Ishikawa (cell line): ENCODE data around the gene P2RY14.

Experiments
- CEBPB ChIP-seq: IDR thresholded peaks from 2 replicates; pipeline ENCODE4 v1.6.1; 2012
- CREB1 ChIP-seq: IDR thresholded peaks from 2 replicates; pipeline ENCODE4 v1.6.1; 2012; ENCODE audit warnings: low read depth
- EGR1 ChIP-seq: IDR thresholded peaks from 2 replicates; pipeline ENCODE4 v1.6.1; 2012
- EP300 ChIP-seq: IDR thresholded peaks from 2 replicates; pipeline ENCODE4 v1.6.1; 2012; ENCODE audit warnings: borderline replicate concordance
- FOXM1 ChIP-seq: IDR thresholded peaks from 2 replicates; pipeline ENCODE4 v1.6.1; 2012; ENCODE audit warnings: low read depth, borderline replicate concordance
- MAX ChIP-seq: IDR thresholded peaks from 2 replicates; pipeline ENCODE4 v1.6.1; 2012
- NFIC ChIP-seq: IDR thresholded peaks from 2 replicates; pipeline ENCODE4 v1.6.1; 2012
- RAD21 ChIP-seq: IDR thresholded peaks from 2 replicates; pipeline ENCODE4 v1.6.1; 2012; ENCODE audit warnings: low read depth
- REST ChIP-seq: IDR thresholded peaks from 2 replicates; pipeline ENCODE4 v1.6.1; 2012; ENCODE audit warnings: low read depth, mild to moderate bottlenecking
- TAF1 ChIP-seq: IDR thresholded peaks from 2 replicates; pipeline ENCODE4 v1.6.1; 2012; ENCODE audit warnings: low read depth, mild to moderate bottlenecking
- TCF12 ChIP-seq: IDR thresholded peaks from 2 replicates; pipeline ENCODE4 v1.6.1; 2012; ENCODE audit warnings: low read depth
- TEAD4 ChIP-seq: IDR thresholded peaks from 2 replicates; pipeline ENCODE4 v1.6.1; 2012
- USF1 ChIP-seq: IDR thresholded peaks from 2 replicates; pipeline ENCODE4 v1.6.1; 2012
- YY1 ChIP-seq: IDR thresholded peaks from 2 replicates; pipeline ENCODE4 v1.6.1; 2012; ENCODE audit warnings: low read depth
- ZBTB7A ChIP-seq: IDR thresholded peaks from 2 replicates; pipeline ENCODE4 v1.6.1; 2012; ENCODE audit warnings: low read depth

P2RY14 gene

DNA sequence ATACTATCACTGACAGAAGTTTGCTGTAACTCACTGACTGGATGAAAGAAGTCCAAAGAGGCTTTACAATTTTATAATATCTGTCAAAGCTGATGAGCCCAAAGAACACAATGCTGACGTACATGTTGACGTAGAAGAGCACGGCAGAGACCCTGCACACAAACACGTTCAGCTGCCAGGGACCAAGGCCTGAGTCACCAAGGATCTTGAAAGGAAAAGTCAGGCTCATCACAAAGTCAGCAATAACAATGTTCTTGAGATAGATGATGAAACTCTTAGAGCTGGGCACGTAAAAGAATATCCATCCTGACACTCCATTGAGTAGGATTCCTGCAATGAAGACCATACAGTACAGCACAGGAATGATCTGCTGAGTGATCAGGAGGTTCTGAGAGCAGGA, 64.5 kb downstream of the P2RY14 start:
- TF ChIP-seq RAD21 (no peak), YY1 (no peak), TCF12 (no peak), CEBPB (no peak), REST (no peak), CREB1 (no peak), MAX (no peak), FOXM1 (no peak), NFIC (no peak), EP300 (no peak), EGR1 (no peak)

GRCh38 chr3:151213151-151213550, 65.2 kb downstream of the P2RY14 start:
- no peak for TF ChIP-seq CREB1
- TF ChIP-seq CEBPB: no peak
- TF ChIP-seq TEAD4: no peak
- no peak for TF ChIP-seq RAD21
- TF ChIP-seq MAX: no peak
- TF ChIP-seq EP300: no peak
- no peak for TF ChIP-seq REST
- no peak for TF ChIP-seq NFIC
- TF ChIP-seq EGR1: no peak
- TF ChIP-seq YY1: no peak
- TF ChIP-seq TCF12: no peak
- TF ChIP-seq FOXM1: no peak
- TF ChIP-seq TAF1: no peak

DNA sequence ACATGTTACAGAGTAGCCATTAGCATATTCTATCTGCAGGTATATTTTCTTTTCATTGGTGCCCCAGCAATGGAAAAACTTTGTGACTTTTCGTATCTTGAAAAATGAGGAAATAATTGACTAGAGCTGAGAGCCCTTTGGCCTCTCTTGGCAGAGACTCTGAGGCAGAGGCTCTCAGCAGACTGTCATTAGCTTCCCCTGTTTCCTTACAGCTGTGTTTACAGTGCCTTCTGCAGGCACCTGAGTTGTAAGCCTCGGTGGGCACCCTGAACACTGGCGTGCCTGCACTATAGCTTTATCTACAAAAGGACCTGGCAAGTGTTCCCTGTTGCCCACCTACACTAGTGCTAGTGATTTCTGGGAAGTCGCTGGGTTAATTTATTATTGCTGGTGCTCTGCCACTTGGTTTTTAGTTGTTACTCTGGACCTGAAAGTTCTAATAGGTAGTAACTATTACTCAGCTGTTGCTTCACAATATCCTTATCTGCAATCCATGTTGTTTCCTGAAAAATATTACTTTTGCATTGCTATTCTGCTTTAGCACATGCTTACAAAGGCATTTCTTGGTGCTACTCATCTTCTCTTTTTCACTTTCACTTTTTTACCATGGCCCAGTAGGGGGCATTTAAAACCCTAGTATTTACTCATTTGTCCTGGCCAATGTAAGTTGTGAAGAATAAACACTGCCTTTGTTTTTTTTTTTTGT, 67.5 kb downstream of the P2RY14 start:
- TF ChIP-seq USF1 (no peak), NFIC (no peak), RAD21 (no peak), CEBPB (no peak), REST (no peak), TCF12 (no peak), TEAD4 (no peak), ZBTB7A (no peak), TAF1 (no peak), YY1 (no peak), CREB1 (no peak), MAX (no peak), EGR1 (no peak)

DNA sequence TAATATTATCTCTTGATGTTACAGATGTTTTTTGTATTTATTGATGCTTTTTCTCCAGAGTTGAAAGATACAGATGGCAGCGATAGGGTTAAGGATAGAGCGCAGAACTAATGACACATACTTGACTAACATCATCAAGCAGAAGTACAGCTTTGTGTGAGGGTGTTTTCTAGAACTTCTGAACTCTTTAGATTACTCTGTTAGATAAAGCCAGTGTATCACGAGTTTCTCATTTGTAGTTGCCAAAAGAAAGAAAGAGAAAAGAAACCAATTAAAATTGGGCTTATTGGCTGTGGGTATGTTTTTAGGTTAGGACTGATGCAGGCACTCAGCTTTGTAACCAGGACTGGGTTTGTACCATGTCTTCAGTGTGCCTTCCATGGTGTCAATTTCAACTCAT, 68.7 kb downstream of the P2RY14 start:
- TF ChIP-seq FOXM1 (no peak), ZBTB7A (no peak), NFIC (no peak), MAX (no peak), EGR1 (no peak), RAD21 (no peak), CEBPB (no peak), USF1 (no peak), REST (no peak), CREB1 (no peak), TCF12 (no peak), TAF1 (no peak), YY1 (no peak), TEAD4 (no peak)
